Measurements from ENCODE around the gene TLX1.
A peak's percentile ranks its signal among the peaks of the same experiment; 100 is the strongest.

The TLX1 gene

DNA sequence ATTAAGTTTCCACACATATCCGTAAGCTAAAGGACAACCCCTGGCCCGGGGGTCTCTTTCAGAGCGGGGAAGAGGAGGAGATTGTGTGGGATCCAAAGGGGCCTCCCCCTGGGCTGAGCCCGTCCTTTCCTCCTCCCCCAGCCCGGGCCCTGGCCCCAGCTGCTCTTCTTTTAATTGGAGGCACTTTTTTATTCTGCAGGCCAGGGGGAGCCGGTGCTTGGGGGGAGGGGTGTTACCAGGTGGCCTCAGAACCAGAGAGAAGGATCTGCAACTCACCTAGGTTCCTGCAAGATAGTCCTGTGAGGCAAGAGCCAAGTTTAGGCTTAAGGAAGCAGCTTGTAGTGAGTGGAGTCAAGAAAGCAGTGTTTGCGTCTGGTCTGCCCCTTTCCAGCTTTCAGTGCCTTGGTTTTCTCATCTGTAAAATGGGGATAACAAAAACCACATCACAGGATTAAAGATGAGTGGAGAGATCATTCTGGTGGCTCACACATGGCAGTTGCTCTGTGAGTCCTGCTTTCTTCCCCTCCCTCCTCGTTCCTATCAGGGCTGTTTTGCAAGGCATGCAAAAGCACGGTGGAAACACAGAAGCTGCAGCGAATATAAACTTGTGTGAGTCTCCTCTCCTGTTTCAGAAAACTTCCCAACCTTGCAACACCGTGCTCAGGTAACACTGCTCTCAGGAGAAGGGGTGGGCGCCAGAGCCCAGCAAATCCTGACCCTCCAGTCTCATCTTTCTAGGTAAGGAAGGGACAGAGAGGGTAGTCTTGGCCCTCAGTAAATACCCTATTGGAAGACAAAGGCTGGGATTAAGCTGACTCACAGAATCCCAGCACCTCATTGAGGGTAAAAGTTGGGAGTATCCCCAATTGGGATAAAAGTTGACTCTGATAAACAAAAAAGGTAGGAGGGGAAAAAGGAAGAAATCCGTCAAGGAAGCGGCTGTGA, 4.1 kb upstream of the TLX1 start:
- H3K9ac ChIP-seq (ENCODE audit: low read depth, low read length): no peak overlapping the region
- H3K9me3 ChIP-seq (replicated peaks; ENCODE audit: low read length): no peaks in the 10 kb centered on the region
- peaks cover 98% of the 10 kb centered on the region for H3K27me3 ChIP-seq (ENCODE audit: control insufficient read depth, insufficient read depth, low read length)
- H3K4me2 ChIP-seq (ENCODE audit: low read length): no peak overlapping the region
- H3K4me3 ChIP-seq (ENCODE audit: low read length): no peak overlapping the region
- peaks cover 5% of the 10 kb centered on the region for H3K4me1 ChIP-seq (ENCODE audit: control insufficient read depth, insufficient read depth, low read length)
- no peaks in the 10 kb centered on the region for H3K36me3 ChIP-seq (ENCODE audit: insufficient read depth, low read length)

DNA sequence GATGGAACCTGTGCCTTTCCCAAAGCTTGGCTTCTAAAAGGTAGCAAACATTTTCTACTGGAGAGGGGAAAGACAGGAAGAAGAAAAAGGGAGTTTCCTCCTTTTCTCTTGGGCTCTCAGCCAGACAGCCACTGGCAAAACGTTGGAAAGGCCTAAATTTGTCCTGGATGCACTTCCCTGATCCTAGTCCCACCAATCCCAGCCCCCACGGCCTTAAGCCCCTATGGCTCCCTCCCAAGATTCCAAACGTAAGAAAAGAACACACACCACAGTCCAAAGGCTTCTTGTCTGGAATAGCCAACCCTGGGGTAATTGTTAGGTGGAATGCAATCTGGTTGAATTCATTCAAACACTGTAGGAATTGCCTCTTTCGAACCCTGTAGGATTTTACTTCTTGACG, 959 bp upstream of the TLX1 start:
- no peak overlapping the region for H3K4me2 ChIP-seq (ENCODE audit: low read length)
- H3K27me3 ChIP-seq (ENCODE audit: control insufficient read depth, insufficient read depth, low read length): peaks cover 98% of the 10 kb centered on the region
- no peak overlapping the region for H3K9ac ChIP-seq (ENCODE audit: low read depth, low read length)
- no peaks in the 10 kb centered on the region for H3K9me3 ChIP-seq (replicated peaks; ENCODE audit: low read length)
- H3K4me3 ChIP-seq (ENCODE audit: low read length): no peak overlapping the region
- H3K36me3 ChIP-seq (ENCODE audit: insufficient read depth, low read length): no peaks in the 10 kb centered on the region
- peaks cover 5% of the 10 kb centered on the region for H3K4me1 ChIP-seq (ENCODE audit: control insufficient read depth, insufficient read depth, low read length)

DNA sequence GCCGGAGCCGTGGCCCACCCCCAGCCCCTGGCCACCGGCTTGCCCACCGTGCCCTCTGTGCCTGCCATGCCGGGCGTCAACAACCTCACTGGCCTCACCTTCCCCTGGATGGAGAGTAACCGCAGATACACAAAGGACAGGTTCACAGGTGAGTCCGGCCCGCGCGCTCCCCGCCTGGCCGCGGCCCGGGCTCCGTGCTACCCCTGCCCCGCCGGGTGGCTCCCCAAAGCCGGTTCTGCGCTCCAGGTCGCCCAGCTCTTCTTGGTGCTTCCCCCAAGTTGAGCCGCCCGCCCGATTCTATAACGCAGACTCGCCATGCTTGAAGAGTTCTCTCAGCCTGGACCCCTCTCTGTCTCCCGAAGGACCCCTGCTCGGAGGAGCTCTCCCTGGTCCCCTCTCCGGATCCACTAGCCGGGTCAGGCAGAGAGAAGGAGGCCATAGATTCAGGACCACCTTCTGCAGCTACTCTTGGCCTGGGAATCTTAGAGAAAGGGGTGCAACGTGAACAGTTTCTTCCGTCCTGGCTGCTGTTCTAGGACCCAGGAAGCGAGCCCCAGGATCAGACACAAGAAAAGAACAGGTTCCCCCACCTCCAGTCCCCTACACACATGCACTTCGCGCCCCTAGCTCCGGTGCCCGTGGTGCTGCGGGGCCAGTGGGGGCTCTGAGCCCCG, 999 bp downstream of the TLX1 start:
- H3K9me3 ChIP-seq (replicated peaks; ENCODE audit: low read length): no peaks in the 10 kb centered on the region
- H3K27me3 ChIP-seq (ENCODE audit: control insufficient read depth, insufficient read depth, low read length): peaks cover 98% of the 10 kb centered on the region
- H3K4me3 ChIP-seq (ENCODE audit: low read length): no peak overlapping the region
- no peak overlapping the region for H3K4me2 ChIP-seq (ENCODE audit: low read length)
- H3K4me1 ChIP-seq (ENCODE audit: control insufficient read depth, insufficient read depth, low read length): peaks cover 5% of the 10 kb centered on the region
- no peaks in the 10 kb centered on the region for H3K36me3 ChIP-seq (ENCODE audit: insufficient read depth, low read length)
- H3K9ac ChIP-seq (ENCODE audit: low read depth, low read length): no peak overlapping the region

DNA sequence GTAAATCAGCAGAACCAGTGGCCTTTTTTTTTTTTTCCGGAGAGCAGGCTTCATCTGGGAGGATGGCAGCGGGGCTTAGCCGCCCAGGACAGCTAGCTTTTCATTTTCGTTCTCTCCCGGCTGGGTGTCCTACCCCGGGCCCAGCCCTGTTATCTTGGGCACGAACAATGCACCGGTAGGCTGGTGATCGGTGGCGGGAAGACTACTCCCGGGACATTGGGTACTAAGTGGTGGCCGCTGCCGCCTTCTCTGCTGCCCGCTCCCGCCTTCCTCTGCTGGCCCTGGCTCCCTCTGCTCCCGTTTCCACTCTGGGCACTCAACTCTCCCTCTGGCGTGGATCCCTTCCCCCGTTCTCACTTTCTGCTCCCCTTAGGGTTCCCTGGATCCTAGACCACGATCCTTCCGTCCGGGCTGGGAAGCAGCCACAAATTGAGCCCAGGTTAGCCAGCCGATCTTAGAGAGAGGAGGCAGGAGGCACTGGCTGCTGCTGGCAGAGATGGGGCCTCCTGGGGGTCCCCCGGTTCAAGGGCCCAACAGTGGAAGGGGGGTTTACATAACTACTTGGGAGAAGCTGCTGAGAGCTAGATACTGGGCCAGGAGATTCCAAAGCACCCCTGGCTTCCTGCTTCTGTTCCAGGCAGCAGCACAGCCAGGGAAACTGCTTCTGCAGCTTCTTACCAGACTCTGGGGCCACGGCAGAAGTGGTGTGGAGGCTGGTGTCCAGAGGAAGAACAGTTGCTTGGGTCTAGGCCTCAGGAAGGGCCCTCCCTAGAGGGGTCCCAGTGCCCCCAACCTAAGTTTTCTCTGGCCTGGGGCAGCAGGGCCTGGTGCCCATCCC, 1.8 kb downstream of the TLX1 start:
- H3K36me3 ChIP-seq (ENCODE audit: insufficient read depth, low read length): no peaks in the 10 kb centered on the region
- H3K9ac ChIP-seq (ENCODE audit: low read depth, low read length): no peak overlapping the region
- peaks cover 5% of the 10 kb centered on the region for H3K4me1 ChIP-seq (ENCODE audit: control insufficient read depth, insufficient read depth, low read length)
- H3K4me3 ChIP-seq (ENCODE audit: low read length): no peak overlapping the region
- peaks cover 99% of the 10 kb centered on the region for H3K27me3 ChIP-seq (ENCODE audit: control insufficient read depth, insufficient read depth, low read length)
- H3K4me2 ChIP-seq (ENCODE audit: low read length): no peak overlapping the region
- no peaks in the 10 kb centered on the region for H3K9me3 ChIP-seq (replicated peaks; ENCODE audit: low read length)

DNA sequence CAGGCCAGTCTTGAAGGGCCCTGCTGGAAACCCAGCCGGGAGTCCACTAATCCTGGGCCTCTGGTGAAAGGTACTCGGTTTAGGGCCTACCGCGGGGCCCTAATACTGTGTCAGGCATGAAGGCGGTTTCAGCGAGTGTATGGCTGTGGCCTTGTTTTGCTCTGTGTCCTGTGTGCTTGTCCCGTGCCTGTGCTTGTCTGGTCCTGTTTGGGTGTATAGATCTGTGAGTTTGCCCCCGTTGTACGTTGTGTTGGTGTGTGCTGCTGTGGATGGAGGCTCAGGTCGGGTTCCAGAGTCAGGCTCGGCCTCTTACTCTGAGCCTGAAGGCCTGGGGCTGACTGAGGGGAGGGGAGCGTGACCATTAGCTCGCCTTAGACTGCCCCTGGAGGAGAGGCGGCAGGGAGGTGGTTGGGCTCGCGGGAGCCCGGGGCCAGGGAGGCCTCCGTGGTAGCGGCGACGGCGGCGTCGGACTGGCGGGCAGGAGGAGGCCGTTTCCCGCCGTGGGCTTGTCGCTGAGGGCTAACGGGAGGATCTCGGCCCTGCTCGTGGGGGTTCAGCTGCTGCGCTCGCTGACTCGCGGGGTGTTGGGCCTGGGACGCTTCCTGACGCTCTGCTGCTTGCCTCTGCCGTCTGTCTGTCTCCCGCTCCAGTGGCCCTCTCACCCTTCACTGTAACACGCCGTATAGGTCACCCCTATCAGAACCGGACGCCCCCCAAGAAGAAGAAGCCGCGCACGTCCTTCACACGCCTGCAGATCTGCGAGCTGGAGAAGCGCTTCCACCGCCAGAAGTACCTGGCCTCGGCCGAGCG, 2.6 kb downstream of the TLX1 start:
- Histone ChIP-seq H3K36me3 (ENCODE audit: insufficient read depth, low read length) (no peaks in the 10 kb centered on the region), H3K4me2 (ENCODE audit: low read length) (peak overlapping the region; percentile 45), H3K9ac (ENCODE audit: low read depth, low read length) (no peak overlapping the region), H3K4me3 (ENCODE audit: low read length) (no peak overlapping the region), H3K4me1 (ENCODE audit: control insufficient read depth, insufficient read depth, low read length) (peaks cover 5% of the 10 kb centered on the region), H3K9me3 (replicated peaks; ENCODE audit: low read length) (no peaks in the 10 kb centered on the region), H3K27me3 (ENCODE audit: control insufficient read depth, insufficient read depth, low read length) (peaks cover 99% of the 10 kb centered on the region)

DNA sequence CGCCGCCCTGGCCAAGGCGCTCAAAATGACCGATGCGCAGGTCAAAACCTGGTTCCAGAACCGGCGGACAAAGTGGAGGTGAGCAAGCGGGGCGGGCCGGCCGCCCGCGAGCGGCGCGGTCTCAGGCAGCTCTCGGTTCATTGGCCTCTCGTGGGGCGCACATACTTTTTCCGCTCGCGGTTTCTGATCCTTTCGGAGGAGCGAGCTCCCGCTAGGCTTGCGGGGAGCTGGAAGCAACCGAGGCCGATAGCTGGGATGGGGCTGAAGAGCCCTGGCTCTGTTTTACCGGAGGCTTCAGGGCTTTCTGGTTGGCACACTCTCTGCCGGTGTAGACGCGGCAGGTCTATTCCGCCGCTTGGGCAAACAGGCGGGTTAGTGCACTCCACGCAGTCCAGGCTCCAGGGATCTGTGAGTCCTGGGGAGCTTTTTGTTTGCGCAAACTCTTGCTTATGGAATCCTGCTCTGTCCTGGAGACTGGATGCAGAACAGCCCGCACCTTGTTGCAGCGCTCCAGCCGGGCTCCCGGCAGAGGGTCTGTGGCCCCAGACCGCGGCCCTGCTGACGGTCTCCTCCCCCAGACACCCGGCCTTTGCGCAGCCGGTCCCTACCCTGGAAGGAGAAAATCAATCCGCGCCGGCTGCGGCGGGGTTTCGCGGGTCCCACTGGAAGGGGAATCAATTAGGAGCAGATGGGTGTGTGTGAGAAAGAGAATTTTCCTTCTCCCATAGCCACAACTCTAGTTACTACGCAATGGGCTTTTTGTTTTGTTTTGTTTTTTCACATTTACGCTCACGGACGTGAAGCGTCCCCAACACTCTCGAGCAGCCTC, 3.4 kb downstream of the TLX1 start:
- Histone ChIP-seq H3K4me3 (ENCODE audit: low read length) (no peak overlapping the region), H3K9me3 (replicated peaks; ENCODE audit: low read length) (no peaks in the 10 kb centered on the region), H3K4me2 (ENCODE audit: low read length) (peak overlapping the region; percentile 45), H3K9ac (ENCODE audit: low read depth, low read length) (no peak overlapping the region), H3K27me3 (ENCODE audit: control insufficient read depth, insufficient read depth, low read length) (peaks cover 100% of the 10 kb centered on the region), H3K36me3 (ENCODE audit: insufficient read depth, low read length) (no peaks in the 10 kb centered on the region), H3K4me1 (ENCODE audit: control insufficient read depth, insufficient read depth, low read length) (peaks cover 5% of the 10 kb centered on the region)

DNA sequence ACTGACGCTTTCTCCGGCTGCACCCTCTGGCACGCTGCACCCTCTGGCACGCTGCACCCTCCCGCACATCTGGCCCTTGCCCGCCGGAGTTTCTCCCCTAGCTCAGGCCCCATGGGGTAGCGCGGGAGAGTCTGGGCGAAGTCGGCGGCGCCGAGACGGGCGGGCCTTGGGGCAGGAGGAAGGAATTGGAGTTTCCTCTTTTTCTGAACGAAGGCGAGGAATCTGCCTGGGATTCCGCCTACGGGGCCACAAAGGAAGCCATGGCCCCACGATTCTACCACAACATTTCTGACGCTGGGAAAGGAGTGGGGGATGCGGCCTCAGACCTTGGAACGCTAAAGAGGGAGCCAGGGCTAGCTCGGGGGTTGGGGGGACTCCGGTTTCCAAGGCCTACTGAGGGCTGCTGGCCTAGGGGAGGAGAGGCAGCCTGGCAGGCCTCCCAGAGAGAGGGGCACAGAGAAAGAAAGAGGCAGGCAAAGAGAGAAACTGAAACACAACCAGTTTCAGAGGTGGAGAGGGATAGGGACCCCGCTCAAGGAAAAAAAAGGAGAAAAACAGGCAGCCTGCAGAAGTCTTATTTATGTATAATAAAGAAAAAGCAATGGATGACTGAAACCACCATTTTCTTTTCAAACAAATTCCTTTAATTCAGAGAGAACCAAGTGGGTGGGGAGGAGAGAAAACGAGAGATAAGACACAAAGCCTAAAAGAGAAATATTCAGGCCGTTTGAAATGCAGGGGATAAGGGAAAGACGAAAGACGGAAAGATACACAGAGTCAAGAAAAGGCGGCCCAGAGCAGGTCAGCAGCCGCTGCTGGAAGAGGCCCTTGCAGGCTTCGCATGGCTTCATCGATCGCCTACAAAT, 4.3 kb downstream of the TLX1 start:
- no peak overlapping the region for H3K4me2 ChIP-seq (ENCODE audit: low read length)
- no peak overlapping the region for H3K9ac ChIP-seq (ENCODE audit: low read depth, low read length)

DNA sequence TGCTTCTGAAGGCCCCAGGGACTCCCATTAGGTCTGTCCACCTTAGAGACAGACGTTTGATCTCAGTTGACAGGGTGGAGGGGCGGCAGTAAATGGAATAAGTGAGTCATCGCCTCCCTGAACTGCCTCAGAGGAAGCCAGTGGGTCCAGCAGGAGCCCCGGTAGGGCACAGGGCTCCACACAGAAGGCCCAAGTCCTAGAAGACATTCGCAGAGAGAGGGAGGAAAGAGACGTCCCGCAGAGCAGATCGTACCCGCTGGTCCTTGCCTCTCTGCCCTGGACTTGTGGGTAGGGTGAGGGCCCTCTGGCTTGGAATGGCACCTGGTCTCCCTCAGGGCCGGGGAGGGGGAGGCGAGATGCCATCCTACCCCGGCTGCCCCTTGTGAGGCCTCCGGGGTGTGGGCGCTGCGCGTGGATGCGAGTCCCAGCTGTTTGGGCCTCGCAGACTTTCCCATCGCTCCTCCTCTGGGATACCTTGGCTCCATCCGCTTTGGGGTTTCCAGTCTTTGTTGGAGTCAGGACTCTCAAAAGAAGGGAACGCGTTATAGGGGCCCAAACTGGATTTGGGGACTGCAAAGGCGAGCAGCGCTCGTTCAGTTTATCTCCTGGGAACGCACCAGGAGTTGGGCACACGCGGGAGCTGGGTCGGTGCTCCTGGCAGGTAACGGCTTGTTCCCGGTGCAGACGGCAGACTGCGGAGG, 5.1 kb downstream of the TLX1 start:
- Histone ChIP-seq H3K4me3 (ENCODE audit: low read length) (no peak overlapping the region), H3K4me2 (ENCODE audit: low read length) (no peak overlapping the region), H3K4me1 (ENCODE audit: control insufficient read depth, insufficient read depth, low read length) (peaks cover 5% of the 10 kb centered on the region), H3K9me3 (replicated peaks; ENCODE audit: low read length) (no peaks in the 10 kb centered on the region), H3K9ac (ENCODE audit: low read depth, low read length) (no peak overlapping the region), H3K27me3 (ENCODE audit: control insufficient read depth, insufficient read depth, low read length) (peaks cover 100% of the 10 kb centered on the region), H3K36me3 (ENCODE audit: insufficient read depth, low read length) (no peaks in the 10 kb centered on the region)

More for the DNA sequence above, 4.3 kb downstream of the TLX1 start:
- no peaks in the 10 kb centered on the region for H3K9me3 ChIP-seq (replicated peaks; ENCODE audit: low read length)
- no peaks in the 10 kb centered on the region for H3K36me3 ChIP-seq (ENCODE audit: insufficient read depth, low read length)
- no peak overlapping the region for H3K4me3 ChIP-seq (ENCODE audit: low read length)
- H3K27me3 ChIP-seq (ENCODE audit: control insufficient read depth, insufficient read depth, low read length): peaks cover 100% of the 10 kb centered on the region
- peaks cover 5% of the 10 kb centered on the region for H3K4me1 ChIP-seq (ENCODE audit: control insufficient read depth, insufficient read depth, low read length)

DNA sequence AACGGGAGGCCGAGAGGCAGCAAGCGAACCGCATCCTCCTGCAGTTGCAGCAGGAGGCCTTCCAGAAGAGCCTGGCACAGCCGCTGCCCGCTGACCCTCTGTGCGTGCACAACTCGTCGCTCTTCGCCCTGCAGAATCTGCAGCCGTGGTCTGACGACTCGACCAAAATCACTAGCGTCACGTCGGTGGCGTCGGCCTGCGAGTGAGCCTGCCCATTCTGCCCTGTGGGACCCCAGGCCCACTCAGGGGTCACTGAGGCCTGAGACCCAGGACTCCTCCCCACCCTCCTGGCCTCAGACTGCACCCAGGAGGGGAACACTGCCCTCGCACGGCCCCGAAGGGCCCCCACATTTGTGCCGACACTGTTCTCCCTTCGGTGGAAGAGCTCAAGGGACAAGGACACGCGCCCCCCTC, 5.6 kb downstream of the TLX1 start:
- H3K36me3 ChIP-seq (ENCODE audit: insufficient read depth, low read length): no peaks in the 10 kb centered on the region
- H3K9me3 ChIP-seq (replicated peaks; ENCODE audit: low read length): no peaks in the 10 kb centered on the region
- no peak overlapping the region for H3K4me3 ChIP-seq (ENCODE audit: low read length)
- H3K4me2 ChIP-seq (ENCODE audit: low read length): no peak overlapping the region
- peaks cover 100% of the 10 kb centered on the region for H3K27me3 ChIP-seq (ENCODE audit: control insufficient read depth, insufficient read depth, low read length)
- H3K9ac ChIP-seq (ENCODE audit: low read depth, low read length): no peak overlapping the region
- H3K4me1 ChIP-seq (ENCODE audit: control insufficient read depth, insufficient read depth, low read length): no peaks in the 10 kb centered on the region
